BJ (cell line): ENCODE measurements around the gene NKX2-8. TPM values are rescaled to one million over a fixed set of nuclear protein-coding genes. Genes with fewer than 3 reads are reported as not detected.

Experiments used
- CTCF ChIA-PET: fragments of 350-600 bp; formaldehyde crosslinking; extraction: SDS; loops from one replicate; lab custom pipeline; 2021; ENCODE audit warnings: antibody characterized with exemption, inconsistent platforms; lab: Yijun Ruan, JAX
- POLR2A ChIA-PET: fragments of 300-600 bp; sonication (Branson Sonifier 250); formaldehyde crosslinking; extraction: SDS; loops from one replicate; lab custom pipeline; 2021; ENCODE audit warnings: antibody characterized with exemption; lab: Charles Lee
- DNase-seq: peaks from one replicate; pipeline ENCODE4 v3.0.0-alpha.2; 2011; ENCODE audit warnings: low read depth
- H3K27me3 ChIP-seq: 2 replicates; pipeline ENCODE4 v1.6.0; 2011; ENCODE audit warnings: low read length; ENCODE audit not compliant: control insufficient read depth, insufficient read depth
- H3K36me3 ChIP-seq: 2 replicates; pipeline ENCODE4 v1.5.1; 2011; ENCODE audit warnings: low read length; ENCODE audit not compliant: control insufficient read depth, insufficient read depth
- H3K4me3 ChIP-seq: 2 replicates; pipeline ENCODE4 v1.5.1; 2011; ENCODE audit warnings: low read depth, mild to moderate bottlenecking, control low read depth, low read length
- CTCF ChIP-seq: IDR thresholded peaks from 2 replicates; pipeline ENCODE4 v1.5.1; 2011; ENCODE audit warnings: low read depth, mild to moderate bottlenecking, control low read depth, inconsistent platforms, low read length, moderate library complexity; ENCODE audit not compliant: insufficient read depth
- polyA plus RNA-seq: library from polyadenylated mRNA; depleted of rRNA; stranded (reverse); fragments of >200 nt; gene quantifications from 2 replicates; pipeline ENCODE4 v1.2.3, GENCODE V29; 2011

Gene NKX2-8
- polyA plus RNA-seq, 1 experiment = not detected

GRCh38 chr14:36604757-36605505 lies 22.5 kb upstream of the NKX2-8 start:
- Histone ChIP-seq H3K4me3 (no peak overlapping the region), H3K27me3 (no peaks in the 10 kb centered on the region; the same call in 1 of the 2 replicates), H3K36me3 (no peaks in the 10 kb centered on the region)
- TF ChIP-seq CTCF = peak; percentile 84
- ChIA-PET CTCF (interaction anchor here (0.7 to 3.9 kb wide), 13 partner anchors 9 to 533 kb away, joined by 3 to 36 read pairs (median 3); no protein-coding TSS in a partner anchor), POLR2A (no interaction called here)
- peak; percentile 5 for DNase-seq

- no peak for DNase-seq
- ChIA-PET CTCF (no interaction called here), POLR2A (no interaction called here)
- no peak for TF ChIP-seq CTCF
- Histone ChIP-seq H3K27me3 (no peaks in the 10 kb centered on the region; the same call in 1 of the 2 replicates), H3K4me3 (no peak overlapping the region), H3K36me3 (no peaks in the 10 kb centered on the region)
These were observed 18.0 kb upstream of the NKX2-8 start for GRCh38 chr14:36600431-36600830.

GRCh38 chr14:36591482-36591881 lies 9.1 kb upstream of the NKX2-8 start:
- CTCF ChIA-PET = no interaction called here
- DNase-seq = no peak
- TF ChIP-seq CTCF = no peak
- H3K36me3 ChIP-seq = no peaks in the 10 kb centered on the region
- POLR2A ChIA-PET = no interaction called here
- no peak overlapping the region for H3K4me3 ChIP-seq
- peaks cover 11% of the 10 kb centered on the region for H3K27me3 ChIP-seq

GRCh38 chr14:36588788-36589187 lies 6.4 kb upstream of the NKX2-8 start:
- TF ChIP-seq CTCF = no peak
- Histone ChIP-seq H3K4me3 (no peak overlapping the region), H3K36me3 (no peaks in the 10 kb centered on the region), H3K27me3 (peaks cover 12% of the 10 kb centered on the region)
- ChIA-PET CTCF (interaction anchor here (0.6 to 1.9 kb wide), 4 partner anchors 8 to 221 kb away, joined by 3 to 7 read pairs (median 4); no protein-coding TSS in a partner anchor), POLR2A (no interaction called here)
- no peak for DNase-seq

- ChIA-PET CTCF (interaction anchor here (0.8 to 1.9 kb wide), 4 partner anchors 8 to 34 kb away, joined by 3 to 7 read pairs (median 4); no protein-coding TSS in a partner anchor), POLR2A (no interaction called here)
- no peak for DNase-seq
- H3K4me3 ChIP-seq = no peak overlapping the region
- H3K27me3 ChIP-seq = peaks cover 17% of the 10 kb centered on the region
- H3K36me3 ChIP-seq = no peaks in the 10 kb centered on the region
- TF ChIP-seq CTCF = no peak
These were observed 5.7 kb upstream of the NKX2-8 start for GRCh38 chr14:36588119-36588518.
